GM12865 (cell line): ENCODE results near the gene FARS2.

Source experiments
- DNase-seq: peaks from one replicate; pipeline ENCODE4 v3.0.0; 2010; ENCODE audit warnings: low read depth
- H3K4me3 ChIP-seq: 2 replicates; pipeline ENCODE4 v1.5.1; 2011; ENCODE audit warnings: mild to moderate bottlenecking, low read depth, low read length, control low read depth
- TF ChIP-seq, protein P1 (sequence below): IDR thresholded peaks from 2 replicates; pipeline ENCODE4 v1.5.1; 2011; ENCODE audit warnings: low read length, control low read depth, low read depth, inconsistent platforms; ENCODE audit not compliant: insufficient read depth; ENCODE audit errors: missing control alignments

Gene FARS2

DNA sequence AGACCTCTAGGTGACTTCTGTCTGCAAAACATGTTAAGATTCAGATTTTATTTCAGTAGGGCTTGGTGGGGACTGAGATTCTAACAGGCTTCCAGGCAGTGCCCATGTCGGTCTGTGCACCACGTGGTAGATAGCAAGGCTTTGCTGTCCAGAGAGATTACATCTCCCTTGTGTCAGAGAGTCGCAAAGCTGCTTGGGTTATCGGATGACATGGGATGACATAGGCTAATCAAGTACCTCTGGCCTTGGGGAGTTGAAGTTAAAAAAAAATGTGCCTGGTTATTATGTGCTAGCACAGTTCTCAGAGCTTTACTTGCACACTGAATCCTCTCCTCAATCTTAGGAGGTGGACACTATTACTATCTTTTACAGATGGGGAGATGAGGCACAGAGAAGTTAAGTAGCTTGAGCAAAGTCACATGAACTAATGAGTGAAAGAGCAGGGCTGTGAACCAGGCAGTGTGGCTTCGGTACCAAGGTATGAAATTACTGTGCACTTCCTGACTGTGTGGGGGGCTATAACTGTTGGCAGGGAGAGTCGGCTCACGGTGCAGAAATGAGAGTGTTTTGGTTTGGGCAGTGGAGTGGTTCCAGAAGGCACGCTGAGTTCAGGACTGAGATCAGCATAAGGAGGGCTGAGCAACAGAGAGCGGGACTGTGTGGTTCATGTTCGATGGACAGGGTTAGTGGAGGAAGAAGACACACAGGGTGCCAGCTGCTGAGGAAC is 41.1 kb downstream of the FARS2 start:
- peak overlapping the region; percentile 53 for H3K4me3 ChIP-seq
- TF ChIP-seq, protein P1, sequence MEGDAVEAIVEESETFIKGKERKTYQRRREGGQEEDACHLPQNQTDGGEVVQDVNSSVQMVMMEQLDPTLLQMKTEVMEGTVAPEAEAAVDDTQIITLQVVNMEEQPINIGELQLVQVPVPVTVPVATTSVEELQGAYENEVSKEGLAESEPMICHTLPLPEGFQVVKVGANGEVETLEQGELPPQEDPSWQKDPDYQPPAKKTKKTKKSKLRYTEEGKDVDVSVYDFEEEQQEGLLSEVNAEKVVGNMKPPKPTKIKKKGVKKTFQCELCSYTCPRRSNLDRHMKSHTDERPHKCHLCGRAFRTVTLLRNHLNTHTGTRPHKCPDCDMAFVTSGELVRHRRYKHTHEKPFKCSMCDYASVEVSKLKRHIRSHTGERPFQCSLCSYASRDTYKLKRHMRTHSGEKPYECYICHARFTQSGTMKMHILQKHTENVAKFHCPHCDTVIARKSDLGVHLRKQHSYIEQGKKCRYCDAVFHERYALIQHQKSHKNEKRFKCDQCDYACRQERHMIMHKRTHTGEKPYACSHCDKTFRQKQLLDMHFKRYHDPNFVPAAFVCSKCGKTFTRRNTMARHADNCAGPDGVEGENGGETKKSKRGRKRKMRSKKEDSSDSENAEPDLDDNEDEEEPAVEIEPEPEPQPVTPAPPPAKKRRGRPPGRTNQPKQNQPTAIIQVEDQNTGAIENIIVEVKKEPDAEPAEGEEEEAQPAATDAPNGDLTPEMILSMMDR = no peak
- peak; percentile 95 for DNase-seq

DNA sequence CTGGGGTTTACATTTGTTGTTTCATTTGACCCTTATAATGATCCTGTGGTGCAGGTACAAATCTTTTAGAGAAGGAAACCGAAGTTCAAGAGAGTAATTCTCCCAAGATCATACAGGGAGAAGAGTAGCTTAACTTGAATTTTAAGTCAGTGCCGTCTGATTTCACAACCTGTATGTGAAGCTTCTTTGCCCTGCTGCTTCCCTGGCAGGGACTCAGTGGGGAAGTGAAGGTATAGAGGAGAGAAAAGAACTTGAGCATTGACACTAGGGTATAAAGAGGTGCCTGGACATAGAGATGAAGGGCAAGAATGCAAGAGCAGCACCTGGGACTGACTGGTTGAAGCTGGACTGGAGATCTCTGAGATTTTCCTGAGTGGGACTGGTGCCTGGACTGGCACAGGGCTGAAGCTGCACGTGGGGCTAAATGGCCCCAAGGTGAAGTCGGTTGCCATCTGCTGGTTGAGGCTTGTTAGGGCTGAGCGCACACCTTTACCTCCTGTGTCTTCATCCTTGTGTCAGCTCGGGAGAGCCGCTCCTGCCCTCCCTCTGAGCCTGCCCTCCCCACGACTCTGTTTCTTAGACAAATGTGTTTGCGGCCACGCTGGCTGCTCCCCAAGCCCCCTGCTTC is 41.8 kb downstream of the FARS2 start:
- TF ChIP-seq, protein P1 = peak; percentile 94
- peak overlapping the region; percentile 53 for H3K4me3 ChIP-seq
- DNase-seq = peak; percentile 91

DNA sequence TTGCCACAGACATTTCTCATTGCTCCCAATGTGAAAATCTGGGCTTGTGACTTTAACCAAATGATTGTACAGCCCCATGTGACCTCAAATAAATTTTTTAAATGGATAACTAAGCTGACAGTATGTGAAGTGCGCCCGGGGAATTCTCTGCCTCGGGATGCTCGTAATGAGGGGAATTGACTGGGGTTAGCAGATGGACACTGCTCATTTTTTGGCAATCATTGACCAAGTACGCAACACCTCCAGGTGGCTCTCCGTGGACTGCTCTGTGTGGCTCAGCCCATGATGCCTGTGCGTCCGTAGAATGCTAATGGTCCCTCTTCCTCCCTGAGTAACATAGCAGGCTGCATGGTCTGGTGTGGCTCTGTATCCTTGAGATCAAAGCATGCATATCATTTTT is 42.4 kb downstream of the FARS2 start:
- no peak for DNase-seq
- H3K4me3 ChIP-seq = no peak overlapping the region
- TF ChIP-seq, protein P1 = no peak

DNA sequence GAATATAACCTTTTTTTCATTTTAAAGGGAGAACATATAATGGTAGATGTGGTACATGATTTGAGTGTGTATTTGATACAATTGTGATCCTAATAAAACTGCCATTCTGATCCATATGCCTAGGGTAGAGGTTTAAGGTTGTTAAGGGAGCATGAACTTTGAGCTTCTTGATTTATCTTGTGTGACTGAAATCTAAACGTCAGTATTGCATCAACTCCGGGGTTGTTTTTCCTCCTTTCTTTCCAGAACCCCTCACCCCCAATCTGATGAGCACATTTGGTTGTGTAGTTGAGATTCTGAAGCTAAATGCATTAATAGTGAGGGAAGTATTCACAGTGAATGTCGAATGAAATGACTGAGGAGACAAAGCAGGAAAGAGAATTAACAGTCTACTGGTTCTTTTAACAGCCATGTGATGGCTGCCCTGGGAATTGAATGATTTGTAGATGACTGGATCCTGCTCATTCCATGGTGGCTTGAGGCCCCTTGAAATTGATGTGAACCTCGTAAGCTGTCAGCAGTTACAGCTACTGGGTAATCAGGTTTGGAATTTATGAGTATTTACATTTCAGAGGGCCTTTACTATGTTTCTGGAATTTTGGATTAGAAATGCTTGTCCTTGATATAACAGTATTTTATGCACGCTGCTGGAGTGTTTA is 44.8 kb downstream of the FARS2 start:
- no peak overlapping the region for H3K4me3 ChIP-seq
- DNase-seq = no peak
- TF ChIP-seq, protein P1 = no peak

DNA sequence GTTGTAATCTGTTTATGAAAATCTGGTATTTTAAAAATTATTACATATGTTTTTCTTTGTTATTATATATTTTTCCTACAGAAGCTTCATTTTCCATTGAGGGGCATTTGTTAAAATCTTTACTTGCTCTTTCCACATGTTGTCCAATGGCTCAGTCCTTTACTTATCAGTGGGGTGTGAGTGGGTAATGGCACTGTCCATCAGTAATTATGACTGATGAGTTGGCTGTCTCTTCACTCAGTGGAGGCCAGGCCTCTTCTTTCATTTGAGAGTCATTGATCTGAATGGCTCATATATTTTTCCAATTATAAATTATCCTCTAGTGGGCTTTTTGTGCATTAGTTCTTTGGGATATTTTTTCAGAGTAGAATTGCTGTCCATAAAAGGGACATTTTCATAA is 45.7 kb downstream of the FARS2 start:
- no peak for DNase-seq
- no peak overlapping the region for H3K4me3 ChIP-seq
- TF ChIP-seq, protein P1 = no peak

DNA sequence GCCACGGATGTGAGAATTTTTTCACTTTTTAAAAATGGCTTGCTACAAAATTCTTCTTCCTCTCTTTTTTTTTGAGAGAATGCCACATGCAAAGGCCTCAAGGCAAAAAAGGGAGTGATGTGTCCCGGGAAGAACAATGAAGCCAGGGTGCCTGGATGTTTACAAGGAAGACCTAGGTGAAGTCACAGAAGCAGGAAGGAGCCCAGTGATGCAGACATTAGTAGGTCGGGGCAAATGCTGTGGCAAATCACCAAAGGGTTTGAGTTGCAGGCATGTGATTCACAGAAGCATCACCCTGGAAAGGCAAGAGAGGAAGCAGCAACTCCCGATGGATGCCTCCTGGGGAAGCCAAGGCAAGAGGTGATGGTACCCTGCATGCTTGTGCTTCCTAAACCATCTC is 46.8 kb downstream of the FARS2 start:
- H3K4me3 ChIP-seq = no peak overlapping the region
- DNase-seq = no peak
- TF ChIP-seq, protein P1 = no peak
